Hepatocyte (in vitro differentiated cells): ENCODE results near the gene LYPD6. TPM values are rescaled to one million over a fixed set of nuclear protein-coding genes. Genes with fewer than 3 reads are reported as not detected.

Source experiments
- DNase-seq: peaks from one replicate; pipeline ENCODE4 v3.0.0-alpha.2; 2016; ENCODE audit warnings: low spot score
- H2AFZ ChIP-seq: fragments of 200-600 bp; sonication (generic); 2 replicates; pipeline ENCODE4 v1.6.0; 2016; ENCODE audit warnings: antibody characterized with exemption, mild to moderate bottlenecking
- H3K27ac ChIP-seq: fragments of 200-600 bp; sonication (generic); 2 replicates; pipeline ENCODE4 v1.5.1; 2016; ENCODE audit warnings: mild to moderate bottlenecking
- H3K27me3 ChIP-seq: fragments of 200-600 bp; sonication (generic); 2 replicates; pipeline ENCODE4 v1.6.1; 2016
- H3K36me3 ChIP-seq: fragments of 200-600 bp; sonication (generic); replicated peaks from 2 replicates; pipeline ENCODE4 v1.5.1; 2016; ENCODE audit warnings: low read depth; ENCODE audit not compliant: insufficient read depth
- H3K4me1 ChIP-seq: fragments of 200-600 bp; sonication (generic); 2 replicates; pipeline ENCODE4 v1.5.1; 2016; ENCODE audit warnings: mild to moderate bottlenecking, moderate library complexity; ENCODE audit not compliant: insufficient read depth
- H3K4me2 ChIP-seq: fragments of 200-600 bp; sonication (generic); 2 replicates; pipeline ENCODE4 v1.6.0; 2016
- H3K4me3 ChIP-seq: fragments of 200-600 bp; sonication (generic); 2 replicates; pipeline ENCODE4 v1.5.1; 2016; ENCODE audit warnings: mild to moderate bottlenecking
- H3K79me2 ChIP-seq: fragments of 200-600 bp; sonication (generic); 2 replicates; pipeline ENCODE4 v1.6.0; 2017; ENCODE audit warnings: mild to moderate bottlenecking
- H3K9me2 ChIP-seq: fragments of 200-600 bp; sonication (generic); replicated peaks from 2 replicates; pipeline ENCODE4 v1.6.0; 2017; ENCODE audit warnings: mild to moderate bottlenecking; ENCODE audit not compliant: insufficient read depth
- H3K9me3 ChIP-seq: fragments of 200-600 bp; sonication (generic); 2 replicates; pipeline ENCODE4 v1.5.1; 2016; ENCODE audit warnings: low read depth, mild to moderate bottlenecking
- H4K20me1 ChIP-seq: fragments of 200-600 bp; sonication (generic); 2 replicates; pipeline ENCODE4 v1.6.0; 2016; ENCODE audit warnings: mild to moderate bottlenecking; ENCODE audit not compliant: insufficient read depth, poor library complexity, severe bottlenecking
- CTCF ChIP-seq: fragments of 200-600 bp; sonication (generic); IDR thresholded peaks from 2 replicates; pipeline ENCODE4 v1.5.1; 2016; ENCODE audit warnings: antibody characterized with exemption, mild to moderate bottlenecking; ENCODE audit not compliant: poor library complexity
- EZH2 ChIP-seq: fragments of 200-600 bp; sonication (generic); IDR thresholded peaks from 2 replicates; pipeline ENCODE4 v1.6.1; 2016; ENCODE audit warnings: antibody characterized with exemption, mild to moderate bottlenecking, borderline replicate concordance
- EZH2phosphoT487 ChIP-seq: fragments of 200-600 bp; sonication (generic); IDR thresholded peaks from one replicate; pipeline ENCODE4 v1.6.1; 2018; ENCODE audit warnings: antibody characterized with exemption, mild to moderate bottlenecking, low read depth, moderate library complexity; ENCODE audit not compliant: unreplicated experiment, severe bottlenecking
- WGBS: methylation state at CpG from one replicate; pipeline ENCODE4 v1.1.6; 2016; ENCODE audit warnings: low lambda C conversion rate; ENCODE audit errors: missing lambda C conversion rate; 5-methylcytosine and 5-hydroxymethylcytosine counted together
- polyA plus RNA-seq: library from polyadenylated mRNA; unstranded; fragments of >200 nt; fragmentation: Nextera tagmentation; extraction: Ambion mirVana; gene quantifications from 2 replicates; pipeline ENCODE4 v1.2.1, GENCODE V29; 2016
- total RNA-seq: library from RNA; depleted of rRNA; stranded (reverse); fragments of >200 nt; gene quantifications from 2 replicates; pipeline ENCODE4 v1.2.3, GENCODE V29; 2014

The LYPD6 gene
- total and polyA plus RNA-seq, 2 experiments from 2014 or later, result 5.3 to 11.2 TPM

- Histone ChIP-seq H3K36me3 (no peaks in the 10 kb centered on the region), H3K4me3 (no peak overlapping the region), H3K79me2 (no peaks in the 10 kb centered on the region), H4K20me1 (no peaks in the 10 kb centered on the region), H3K9me2 (no peaks in the 10 kb centered on the region), H3K27me3 (no peaks in the 10 kb centered on the region), H3K4me1 (no peaks in the 10 kb centered on the region), H2AFZ (no peak overlapping the region), H3K9me3 (no peaks in the 10 kb centered on the region), H3K27ac (no peak overlapping the region), H3K4me2 (no peak overlapping the region)
- 96% methylated on average over 25 of the region's 36 CpGs for WGBS
- DNase-seq, result no peak
- TF ChIP-seq CTCF (no peak), EZH2 (no peak), EZH2phosphoT487 (no peak)
These were observed 10.0 kb upstream of the LYPD6 start for GRCh38 chr2:149320362-149320761.

- no peak for TF ChIP-seq EZH2
- no peak for TF ChIP-seq EZH2phosphoT487
- TF ChIP-seq CTCF, result peak; percentile 38
These were observed 1.3 kb upstream of the LYPD6 start for GRCh38 chr2:149329068-149329467.

GRCh38 chr2:149329489-149330126 lies 779 bp upstream of the LYPD6 start:
- peak; percentile 82 for DNase-seq
- Histone ChIP-seq H3K27me3 (peaks cover 10% of the 10 kb centered on the region), H3K79me2 (peaks cover 20% of the 10 kb centered on the region), H3K36me3 (no peaks in the 10 kb centered on the region), H3K27ac (peak overlapping the region; percentile 75), H3K4me1 (no peaks in the 10 kb centered on the region), H3K4me2 (peak overlapping the region; percentile 94), H4K20me1 (no peaks in the 10 kb centered on the region), H3K9me3 (no peaks in the 10 kb centered on the region), H2AFZ (peak overlapping the region; percentile 90), H3K9me2 (no peaks in the 10 kb centered on the region), H3K4me3 (peak overlapping the region; percentile 86)
- WGBS, result 17% methylated on average over 32 of the region's 32 CpGs
- TF ChIP-seq EZH2 (no peak), EZH2phosphoT487 (no peak), CTCF (no peak)

More at GRCh38 chr2:149329068-149329467, 1.3 kb upstream of the LYPD6 start:
- H3K4me3 ChIP-seq, result no peak overlapping the region
- peak overlapping the region; percentile 75 for H3K27ac ChIP-seq
- H3K9me3 ChIP-seq, result no peaks in the 10 kb centered on the region
- peak overlapping the region; percentile 94 for H3K4me2 ChIP-seq
- peak; percentile 13 for DNase-seq
- no peaks in the 10 kb centered on the region for H3K9me2 ChIP-seq
- peaks cover 10% of the 10 kb centered on the region for H3K27me3 ChIP-seq
- H4K20me1 ChIP-seq, result no peaks in the 10 kb centered on the region
- peaks cover 18% of the 10 kb centered on the region for H3K79me2 ChIP-seq
- H3K4me1 ChIP-seq, result no peaks in the 10 kb centered on the region
- peak overlapping the region; percentile 90 for H2AFZ ChIP-seq
- H3K36me3 ChIP-seq, result no peaks in the 10 kb centered on the region
- WGBS, result 56% methylated on average over 8 of the region's 8 CpGs
